Cerebellar nuclear complex (tissue), 1 donor: ENCODE results near the gene LMO7.

Experiments
- DNase-seq, 2 experiments: peaks; one replicate each; lab custom pipeline; 2025; lab: John Stamatoyannopoulos, UW

LMO7 gene

DNA sequence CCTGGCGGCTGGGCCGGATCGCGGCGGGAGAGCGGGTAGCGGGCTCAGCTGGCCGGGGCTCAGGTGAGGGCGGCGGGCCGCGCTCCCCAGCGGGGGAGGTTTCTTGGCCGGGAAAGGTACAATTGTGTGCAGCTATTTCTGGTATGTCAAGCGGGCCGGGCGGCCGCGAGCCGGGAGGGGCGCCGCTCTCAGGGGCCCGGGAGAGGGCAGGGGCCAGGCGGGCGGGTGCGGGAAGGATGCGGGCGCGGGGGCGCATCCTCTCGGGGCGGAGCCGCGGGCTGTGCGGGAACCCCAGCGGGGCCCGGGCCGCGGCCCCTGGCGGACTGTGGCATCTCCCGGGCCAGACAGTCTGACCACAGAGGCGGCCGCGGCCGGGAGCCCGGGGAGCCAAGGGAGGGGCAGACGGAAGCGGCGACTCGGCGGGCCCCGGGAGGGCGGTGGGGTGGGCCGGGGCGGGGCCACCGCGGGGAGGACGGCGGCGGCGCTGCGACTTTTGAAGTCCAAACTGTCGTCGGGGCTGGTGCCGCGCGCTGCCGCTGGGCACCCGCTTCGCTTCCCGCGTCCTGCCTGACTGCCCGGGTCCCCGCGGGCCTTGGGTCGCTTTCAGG is at the start of gene LMO7:
Gene LMO7, plus strand, starts transcription at position 503 of the 608 bp plus-strand sequence. CDS start 328 bp downstream, outside the sequence.
- no peak for DNase-seq

DNA sequence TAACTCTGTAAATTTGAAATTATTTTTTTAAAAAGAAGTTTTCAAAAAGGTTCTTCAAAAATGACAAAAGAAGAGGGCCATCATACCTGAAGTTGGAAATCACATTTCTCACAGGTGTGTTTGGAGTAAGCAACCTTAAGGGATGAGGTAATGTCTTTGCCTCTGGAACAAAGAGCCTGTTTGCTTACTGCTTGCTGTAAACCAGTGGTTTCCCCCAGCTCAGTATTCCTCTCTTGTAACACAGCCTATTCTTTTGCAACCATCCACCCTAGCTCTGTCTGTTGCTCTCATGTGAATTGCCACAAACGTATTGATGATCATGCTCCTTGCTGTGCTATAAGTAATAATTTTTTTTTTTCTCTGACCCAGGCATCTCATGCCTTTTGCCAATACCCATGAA is 48.5 kb upstream of the LMO7 start:
- no peak for DNase-seq

DNA sequence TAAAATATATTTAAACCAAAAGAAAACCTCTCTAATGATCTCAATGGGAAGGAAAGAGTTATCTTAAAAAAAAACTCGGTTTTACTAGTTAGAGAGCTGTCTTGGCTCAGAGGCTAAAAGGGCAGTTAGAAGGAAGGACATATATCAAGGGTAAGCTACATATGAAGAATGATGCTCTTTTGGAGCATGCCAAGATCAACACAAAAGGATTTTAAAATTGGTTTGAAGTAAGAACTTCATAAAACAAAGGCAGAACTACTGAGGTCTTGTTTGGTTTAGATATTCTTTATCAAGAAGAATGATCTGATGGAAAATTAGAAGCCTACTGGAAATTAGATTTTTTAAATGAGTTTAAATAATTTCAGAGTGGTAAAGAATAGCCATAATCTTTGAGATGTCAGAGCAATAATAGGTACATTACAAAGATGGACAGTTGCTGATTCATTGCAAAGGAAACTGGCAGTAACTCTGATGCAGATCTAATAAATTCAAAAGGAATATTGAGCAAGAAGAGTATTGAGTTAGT is 39.4 kb upstream of the LMO7 start:
- DNase-seq = no peak

DNA sequence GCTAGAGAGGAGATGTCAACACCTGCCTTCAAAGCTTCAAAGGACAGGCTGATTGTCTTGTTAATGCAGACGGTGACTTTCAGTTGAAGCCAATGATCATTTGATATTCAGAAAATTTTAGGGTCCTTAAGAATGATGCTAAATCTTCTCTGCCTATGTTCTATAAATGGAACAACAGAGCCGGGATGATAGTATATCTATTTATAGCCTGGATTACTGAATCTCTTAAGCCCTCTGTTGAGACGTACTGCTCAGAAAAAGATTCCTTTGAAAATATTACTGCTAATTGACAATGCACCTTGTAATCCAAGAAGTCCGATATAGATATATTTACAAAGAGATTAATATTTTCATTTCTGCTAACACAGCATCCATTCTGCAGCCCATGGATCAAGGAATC is 35.8 kb upstream of the LMO7 start:
- no peak for DNase-seq

DNA sequence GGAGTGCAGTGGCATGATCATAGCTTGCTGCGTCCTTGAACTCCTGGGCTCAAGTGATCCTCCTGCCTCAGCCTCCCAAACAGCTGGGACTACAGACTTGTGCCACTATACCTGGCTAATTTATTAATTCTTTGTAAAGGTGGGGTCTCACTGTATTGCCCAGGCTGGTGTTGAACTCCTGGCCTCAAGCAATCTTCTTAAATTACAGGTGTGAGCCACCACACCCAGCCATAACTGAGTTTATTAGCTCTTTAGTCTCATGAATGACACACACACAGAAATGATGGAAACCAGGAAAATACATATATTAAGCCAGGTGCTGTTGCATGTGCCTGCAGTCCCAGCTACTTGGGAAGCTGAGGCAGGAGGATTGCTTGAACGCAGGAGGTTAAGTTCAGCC is 33.1 kb upstream of the LMO7 start:
- no peak for DNase-seq

DNA sequence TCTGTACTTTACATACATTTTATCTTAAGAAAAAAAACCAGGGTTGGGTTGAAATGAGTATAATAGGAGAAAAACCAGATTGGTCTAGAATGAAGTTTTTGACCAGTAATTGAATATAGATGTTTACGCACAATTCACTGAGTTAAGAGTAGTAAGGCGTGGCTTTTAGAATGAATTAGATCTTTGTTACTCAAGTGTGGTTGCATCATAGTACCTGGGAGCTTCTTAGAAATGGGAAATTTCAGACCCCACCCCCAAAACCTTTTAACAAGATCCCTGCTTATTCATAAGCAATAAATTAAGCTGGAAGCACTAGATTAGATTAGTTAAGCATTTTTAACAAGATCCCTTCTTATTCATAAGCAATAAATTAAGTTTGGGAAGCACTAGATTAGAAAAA is 28.7 kb upstream of the LMO7 start:
- no peak for DNase-seq

DNA sequence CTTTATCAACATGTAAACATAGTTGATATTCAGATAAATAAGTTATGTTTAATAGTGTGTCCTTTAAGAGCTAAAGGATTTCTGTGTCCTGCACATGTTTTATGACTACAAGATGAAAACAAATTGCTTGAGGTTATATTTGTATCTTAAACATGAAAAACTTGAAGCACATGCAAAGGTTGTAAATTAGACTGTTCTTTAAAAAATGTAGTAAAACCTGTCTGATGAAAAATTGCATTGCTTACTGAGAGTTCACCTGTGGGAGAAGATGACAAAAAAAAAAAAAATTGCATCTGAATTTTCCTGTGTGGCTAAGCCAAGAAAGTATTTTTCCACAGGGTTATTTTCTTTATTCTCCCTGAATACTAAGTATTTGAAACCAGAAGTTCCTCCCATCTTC is 25.7 kb upstream of the LMO7 start:
- DNase-seq = no peak

DNA sequence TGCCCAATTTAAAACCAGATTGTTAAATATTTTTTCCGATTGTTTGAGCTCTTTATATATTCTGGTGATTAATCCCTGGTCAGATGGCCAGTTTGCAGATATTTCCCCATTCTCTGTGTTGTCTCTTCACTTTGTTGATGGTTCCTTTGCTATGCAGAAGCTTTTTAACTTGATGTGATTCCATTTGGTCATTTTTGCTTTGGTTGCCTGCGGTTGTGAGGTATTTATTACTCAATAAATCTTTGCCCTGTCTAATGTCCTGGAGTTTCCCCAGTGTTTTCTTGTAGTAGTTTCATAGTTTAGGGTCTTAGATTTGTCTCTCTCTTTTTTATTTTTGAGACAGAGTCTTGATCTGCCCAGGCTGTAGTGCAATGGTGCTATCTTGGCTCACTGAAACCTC is 23.8 kb upstream of the LMO7 start:
- no peak for DNase-seq

DNA sequence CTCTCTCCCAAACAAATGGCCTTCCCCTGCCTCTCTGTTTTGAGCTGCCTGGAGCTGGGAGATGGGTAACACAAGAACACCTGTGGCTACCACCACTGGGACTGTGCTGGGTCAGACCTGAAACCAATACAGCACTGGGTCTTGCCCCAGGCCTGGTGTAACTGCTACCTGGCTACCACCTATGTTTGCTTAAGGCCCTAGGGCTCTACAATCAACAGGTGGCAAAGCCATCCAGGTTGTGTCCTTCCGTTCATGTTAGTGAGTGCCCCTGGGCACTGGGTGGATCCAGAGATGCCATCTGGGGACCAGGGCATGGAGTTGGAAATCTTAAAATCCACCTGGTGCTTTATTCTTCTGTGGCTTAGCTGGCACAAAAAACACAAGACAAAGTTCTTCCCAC is 18.9 kb upstream of the LMO7 start:
- no peak for DNase-seq

DNA sequence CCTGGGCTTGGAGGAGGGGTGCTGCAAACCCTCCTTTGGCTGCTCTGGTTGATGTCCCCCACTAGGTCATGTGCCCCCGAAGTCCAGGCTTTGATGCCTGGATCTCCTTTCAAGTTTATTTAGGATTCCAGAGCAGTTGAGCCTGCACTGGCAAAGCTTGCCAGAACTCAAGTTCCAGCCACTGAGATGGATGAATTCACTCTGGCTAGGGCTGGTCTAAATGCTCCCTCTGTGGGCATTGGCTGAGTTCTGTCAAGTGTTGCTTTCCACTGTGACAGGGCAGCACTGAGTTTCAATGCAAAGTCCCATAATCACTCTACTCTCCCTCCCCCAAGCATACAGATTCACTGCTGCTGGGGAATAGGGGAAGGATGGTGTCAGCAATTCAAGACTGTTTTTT is 17.8 kb upstream of the LMO7 start:
- no peak for DNase-seq

DNA sequence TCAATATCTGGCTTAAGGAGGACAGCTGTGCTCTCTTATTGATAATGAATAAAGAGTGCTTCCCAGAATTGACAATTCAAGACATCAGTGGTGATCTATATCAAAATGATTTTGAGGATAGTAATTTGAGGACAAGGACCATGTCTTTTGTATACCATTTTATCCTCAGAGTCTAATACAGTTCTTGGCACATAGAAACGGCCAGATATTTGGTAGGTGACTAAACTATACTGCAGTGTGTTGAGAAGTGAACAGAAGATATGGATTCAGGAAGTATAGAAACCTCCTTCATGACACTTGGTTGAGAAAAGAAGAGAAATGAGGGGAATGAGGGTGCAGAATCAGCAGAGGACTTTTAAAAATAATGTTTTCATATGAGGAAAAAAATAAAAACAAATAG is 16.1 kb upstream of the LMO7 start:
- no peak for DNase-seq

DNA sequence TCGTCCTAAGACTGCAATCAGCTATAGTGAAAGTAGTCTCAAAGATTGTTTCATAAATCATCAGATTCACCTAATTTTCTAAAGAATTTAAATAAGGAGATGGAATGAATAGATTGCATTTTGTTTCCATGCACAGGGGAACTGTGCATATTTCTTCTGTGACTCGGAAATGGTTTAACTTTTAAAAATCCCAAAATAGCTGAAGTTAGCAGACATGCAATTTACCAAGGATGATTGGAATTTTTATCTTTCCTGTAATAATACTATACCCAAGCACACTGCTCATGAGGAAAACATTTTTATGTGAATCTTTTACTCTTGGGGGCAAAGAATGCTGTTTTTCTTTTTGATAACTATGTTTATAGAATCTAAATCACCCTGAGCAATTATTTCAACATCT is 15.0 kb upstream of the LMO7 start:
- DNase-seq = no peak

DNA sequence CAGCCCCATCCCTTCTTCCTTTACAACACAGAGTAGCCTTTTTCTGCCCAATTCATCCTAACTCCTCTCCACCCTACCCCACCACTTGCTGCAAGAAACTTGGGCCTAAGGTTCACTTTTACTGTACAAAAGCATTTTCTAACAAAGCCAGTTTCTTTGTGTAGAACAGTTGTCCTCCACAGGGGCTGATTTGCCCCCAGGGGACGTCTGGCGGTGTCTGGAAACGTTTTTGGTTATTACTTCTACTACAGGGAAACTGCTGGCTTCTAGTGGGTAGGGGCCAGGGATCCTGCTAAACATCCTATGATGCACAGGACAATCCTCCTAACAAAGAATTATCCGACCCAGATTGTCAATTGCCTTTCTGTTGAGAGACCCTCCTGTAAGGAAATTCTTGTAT is 7.3 kb upstream of the LMO7 start:
- DNase-seq = no peak

DNA sequence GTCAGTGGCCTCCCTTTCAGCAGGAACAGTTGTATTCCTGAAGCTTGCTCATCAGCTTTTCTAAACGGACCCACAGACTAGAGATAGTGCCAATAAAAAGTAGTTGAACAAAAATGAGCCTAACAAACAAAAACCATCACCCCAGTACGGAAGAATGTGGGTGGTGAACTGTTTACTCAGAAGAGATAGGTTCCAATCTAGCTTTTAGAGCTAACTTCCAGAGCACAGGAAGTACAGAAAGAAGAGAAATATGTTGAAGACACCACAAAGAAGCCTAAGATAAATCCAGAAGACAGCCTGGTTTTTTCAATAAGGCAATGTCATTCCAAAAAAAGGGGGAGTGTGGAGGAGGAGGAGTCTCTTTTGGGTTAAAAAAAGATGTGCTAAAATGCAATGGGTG is 2.8 kb upstream of the LMO7 start:
- DNase-seq = no peak

DNA sequence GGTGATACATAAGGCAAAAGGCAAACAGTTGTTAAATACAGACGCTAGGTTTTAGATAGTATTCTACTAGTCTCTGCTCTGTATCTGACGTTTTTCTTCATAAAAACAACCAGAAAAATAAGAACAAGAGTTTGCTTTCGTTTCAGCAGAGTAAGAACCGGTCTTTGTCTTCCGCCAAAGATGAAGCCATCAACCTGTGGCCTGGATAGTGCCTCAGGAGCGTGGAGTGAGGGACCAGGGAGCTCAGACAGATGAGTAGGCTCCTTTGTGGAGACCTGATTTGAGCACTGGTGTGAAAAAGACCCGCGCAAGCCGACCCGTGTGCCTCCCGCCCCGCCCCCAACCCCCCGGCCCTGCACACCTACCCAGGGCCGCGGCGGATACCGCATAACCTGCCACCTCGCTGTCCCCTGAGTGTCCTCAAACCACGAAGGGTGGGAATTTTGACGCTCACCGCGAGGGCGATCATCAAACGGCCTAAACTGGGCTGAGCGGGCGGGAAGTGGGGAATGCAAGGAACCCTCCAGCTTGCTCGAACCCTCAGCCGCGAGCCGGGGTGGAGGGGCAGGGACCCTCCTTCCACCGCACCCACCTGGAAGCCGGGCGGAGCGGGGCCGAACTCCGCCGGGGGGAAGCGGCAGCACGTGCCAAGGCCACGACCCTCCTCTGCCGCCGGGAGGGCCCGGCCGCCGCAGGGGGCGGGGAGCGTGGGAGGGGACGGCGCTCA is 866 bp upstream of the LMO7 start:
- DNase-seq = no peak

DNA sequence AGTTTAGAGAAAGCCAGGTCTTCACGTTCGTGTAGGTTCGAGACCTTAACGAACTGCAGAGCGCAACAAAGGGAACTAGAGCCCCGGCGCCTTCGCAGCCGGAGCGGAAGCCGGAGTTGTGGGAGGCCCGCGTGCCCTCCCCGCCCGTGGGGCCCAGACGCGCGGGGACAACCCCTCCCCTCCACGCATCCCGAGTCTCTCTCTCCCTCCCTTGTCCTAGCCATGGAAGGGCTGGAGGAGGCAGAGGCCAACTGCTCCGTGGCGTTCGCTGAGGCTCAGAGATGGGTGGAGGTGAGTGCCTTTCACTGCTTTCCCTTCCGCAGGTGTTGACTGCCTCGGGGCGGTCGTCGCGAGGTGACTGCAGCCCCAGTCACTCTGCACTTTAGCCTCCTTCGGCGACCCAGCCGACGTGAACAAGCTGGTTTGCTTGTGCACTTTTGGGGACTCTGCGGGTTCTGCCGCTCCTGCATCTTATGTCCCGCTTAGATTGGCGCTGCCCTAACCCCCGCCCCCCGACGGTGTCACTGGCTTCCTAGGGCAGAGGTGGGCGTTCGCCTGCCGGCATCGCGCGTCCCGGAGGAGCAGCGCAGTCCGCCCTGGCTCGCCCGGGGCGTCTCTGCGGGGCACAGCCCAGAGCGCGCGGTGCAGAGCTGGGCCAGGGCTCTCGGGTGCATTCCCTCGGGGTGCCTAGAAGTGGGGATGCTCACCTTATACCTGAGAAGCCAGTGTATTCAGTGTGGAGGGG is 478 bp downstream of the LMO7 start:
- no peak for DNase-seq

DNA sequence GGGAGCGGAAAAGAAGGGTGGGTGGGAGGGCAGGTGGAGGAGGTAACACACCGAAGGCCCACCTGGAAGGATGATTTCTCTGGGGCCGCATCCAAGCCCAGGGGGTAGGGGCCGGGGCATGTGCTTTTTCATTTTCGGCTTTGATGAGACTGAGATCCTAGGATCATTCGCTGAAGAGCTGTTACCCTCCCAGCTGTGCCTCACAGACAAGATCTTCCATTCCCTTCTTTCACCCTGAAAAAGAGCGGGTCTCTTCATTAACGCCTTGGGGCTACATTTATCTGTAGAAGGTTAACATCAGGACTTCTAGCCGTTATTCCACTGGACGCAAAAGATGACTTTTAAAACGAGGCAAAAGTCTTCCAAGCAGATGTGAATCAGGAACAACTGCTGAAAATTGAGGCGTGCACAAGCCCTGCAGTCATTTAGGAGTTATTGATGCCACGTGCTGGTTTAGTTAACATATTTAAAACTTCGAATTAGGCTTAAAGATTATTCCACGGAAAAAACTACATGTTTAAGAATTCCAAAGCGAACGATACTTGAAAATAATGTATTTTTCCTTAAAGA is 1.1 kb downstream of the LMO7 start:
- DNase-seq = no peak

DNA sequence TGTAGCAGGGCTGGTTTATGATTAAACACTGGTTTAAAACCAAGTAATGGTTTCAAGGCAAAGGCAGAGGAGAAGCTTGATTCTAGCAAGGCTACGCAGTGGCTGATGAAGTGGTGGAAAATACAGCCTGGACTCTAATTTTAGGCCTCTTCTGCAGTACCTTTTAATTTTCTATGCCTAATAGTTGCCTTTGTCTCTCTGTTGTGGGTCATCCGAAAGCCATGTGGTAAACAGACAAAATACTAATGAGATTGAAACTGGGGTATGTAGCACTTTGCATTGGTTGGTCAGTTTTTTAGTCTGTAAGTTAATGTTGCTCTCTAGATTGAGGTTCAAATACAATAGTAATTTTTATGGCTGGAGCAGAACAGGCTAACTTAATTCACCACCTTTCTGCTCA is 3.3 kb downstream of the LMO7 start:
- no peak for DNase-seq

DNA sequence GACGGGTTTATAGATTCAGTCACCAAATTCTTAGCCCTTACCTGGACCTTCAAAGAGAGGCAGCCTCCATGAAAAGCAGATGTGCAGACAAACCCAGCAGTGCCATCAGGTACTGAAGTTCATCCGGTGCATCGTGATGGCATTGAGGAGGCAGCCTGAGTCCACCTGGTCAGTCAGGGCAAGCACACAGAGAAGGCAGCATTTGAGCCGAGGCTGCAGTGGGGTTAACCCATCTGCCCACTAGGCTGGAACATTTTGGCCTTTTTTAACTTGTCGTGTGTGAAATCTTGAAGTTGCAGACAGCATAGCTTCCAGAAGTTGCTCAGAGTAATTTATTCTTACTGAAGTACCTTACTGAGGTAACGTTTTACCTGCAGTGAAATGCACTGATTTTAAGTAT is 4.9 kb downstream of the LMO7 start:
- DNase-seq = no peak

DNA sequence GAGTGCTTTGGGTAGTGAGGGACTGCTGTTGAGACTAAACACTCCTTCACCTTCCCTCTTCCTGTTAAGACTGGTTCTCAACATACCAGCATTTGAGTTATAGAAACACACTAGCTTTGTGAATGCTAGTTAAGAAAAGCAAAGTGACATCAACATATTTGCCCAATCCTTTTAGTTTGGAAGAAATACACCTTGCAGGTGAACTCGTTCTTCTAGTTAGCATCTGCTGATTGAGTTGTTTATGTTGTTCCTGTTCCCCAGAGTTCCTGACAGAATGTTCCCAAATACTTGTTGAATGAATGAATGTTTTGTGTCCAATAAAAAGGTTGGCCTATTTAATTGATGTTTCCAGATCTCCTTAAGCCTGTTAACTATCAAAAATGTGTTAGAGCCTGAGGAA is 7.1 kb downstream of the LMO7 start:
- no peak for DNase-seq

DNA sequence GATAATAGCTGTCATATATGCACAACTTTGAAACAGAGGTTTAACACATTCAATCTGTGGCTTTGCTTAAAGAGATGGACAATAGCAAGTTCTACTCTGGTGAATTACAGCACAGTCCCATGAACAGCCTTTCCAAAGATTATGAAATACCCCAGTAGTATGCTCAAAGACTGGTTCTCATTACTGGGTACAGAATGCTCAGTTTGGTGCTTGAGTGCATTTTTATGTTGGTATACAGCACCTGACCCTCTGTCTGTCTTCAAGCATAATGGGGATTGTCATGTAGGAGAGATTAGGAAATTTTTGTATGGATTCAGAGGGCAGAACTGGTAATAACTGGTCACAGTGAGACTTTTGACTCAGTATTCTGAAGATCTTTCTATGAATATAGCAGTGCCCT is 7.6 kb downstream of the LMO7 start:
- no peak for DNase-seq

DNA sequence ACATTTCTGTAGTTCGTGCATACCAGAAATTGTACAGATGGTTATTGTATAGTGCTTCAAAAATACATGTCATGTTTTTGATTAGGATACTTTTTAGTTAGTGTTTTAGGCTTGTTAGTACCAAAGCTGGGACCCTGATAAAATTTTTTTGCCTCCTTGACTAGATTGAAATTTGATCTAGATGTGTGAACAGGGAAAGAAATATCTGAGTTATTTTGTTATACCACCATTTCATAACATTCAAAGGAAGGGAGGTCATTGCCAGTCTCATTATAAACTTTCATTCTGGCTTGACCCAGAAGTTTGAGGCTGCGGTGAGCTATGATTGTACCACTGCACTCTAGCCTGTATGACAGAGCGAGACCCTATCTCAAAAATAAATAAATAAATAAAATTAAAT is 9.0 kb downstream of the LMO7 start:
- DNase-seq = no peak
